GM12878 (cell line): ENCODE results near the gene PPIG. TPM values are rescaled to one million over a fixed set of nuclear protein-coding genes. Genes with fewer than 3 reads are reported as not detected.

Source experiments
- ATAC-seq: fragments of 200-7000 bp; cut with Tn5 transposase; 3 replicates; pipeline ENCODE4 v1.9.1; 2020; ENCODE audit warnings: mild to moderate bottlenecking, moderate library complexity
- BruUV-seq: library from RNA; stranded (reverse); fragments of 400-500 nt; replicated peaks from 2 replicates; lab custom pipeline; 2021; lab: Mats Ljungman, UMichigan
- CTCF ChIA-PET: fragments of 300-600 bp; sonication (Branson Sonifier 250); formaldehyde crosslinking; extraction: SDS; loops from one replicate; lab custom pipeline; 2021; ENCODE audit warnings: inconsistent platforms; lab: Yijun Ruan, JAX
- POLR2A ChIA-PET: fragments of 350-600 bp; formaldehyde crosslinking; extraction: SDS; loops from one replicate; lab custom pipeline; 2021; ENCODE audit warnings: inconsistent platforms; lab: Charles Lee
- RAD21 ChIA-PET: fragments of 300-600 bp; sonication (Branson Sonifier 250); formaldehyde crosslinking; loops from one replicate; lab custom pipeline; 2023; ENCODE audit warnings: antibody characterized with exemption; ENCODE audit not compliant: unreplicated experiment; lab: Charles Lee
- SMC1A ChIA-PET: fragments of 300-600 bp; sonication (Branson Sonifier 250); formaldehyde crosslinking; loops from one replicate; lab custom pipeline; 2023; ENCODE audit not compliant: unreplicated experiment, uncharacterized antibody; lab: Charles Lee
- DNase-seq: peaks from one replicate; pipeline ENCODE4 v3.0.0-alpha.2; 2011; ENCODE audit warnings: low read depth, low spot score
- FAIRE-seq: peaks from 3 replicates; lab custom pipeline; 2011; peaks lifted over from hg19 to GRCh38; lab: Jason Lieb, UNC
- H2AFZ ChIP-seq: 2 replicates; pipeline ENCODE4 v1.6.0; 2011; ENCODE audit warnings: low read depth, low read length, control low read depth; ENCODE audit not compliant: control insufficient read depth
- H3K27ac ChIP-seq: 2 replicates; pipeline ENCODE4 v1.5.1; 2011; ENCODE audit warnings: control low read depth; ENCODE audit not compliant: control insufficient read depth, insufficient read depth
- H3K27me3 ChIP-seq, 2 experiments: replicated peaks in 1 of 2; 2 replicates each; pipeline versions ENCODE4 v1.6.0 to v1.6.1; 2011; ENCODE audit warnings: low read length in 1 of 2; ENCODE audit not compliant: control insufficient read depth in 2 of 2, insufficient read depth in 2 of 2
- H3K36me3 ChIP-seq, 2 experiments: 2 replicates each; pipeline ENCODE4 v1.5.1; 2011; ENCODE audit warnings: low read length in 1 of 2; ENCODE audit not compliant: control insufficient read depth in 2 of 2, insufficient read depth in 2 of 2
- H3K4me1 ChIP-seq: 2 replicates; pipeline ENCODE4 v1.6.1; 2011; ENCODE audit warnings: mild to moderate bottlenecking, low read length, moderate library complexity, mixed read lengths; ENCODE audit not compliant: control insufficient read depth, insufficient read depth
- H3K4me2 ChIP-seq: 2 replicates; pipeline ENCODE4 v1.6.0; 2011; ENCODE audit warnings: control low read depth; ENCODE audit not compliant: control insufficient read depth, insufficient read depth
- H3K4me3 ChIP-seq: fragments of 200-600 bp; sonication (generic); 2 replicates; pipeline ENCODE4 v1.5.1; 2016
- H3K79me2 ChIP-seq: 2 replicates; pipeline ENCODE4 v1.6.0; 2011; ENCODE audit warnings: low read length; ENCODE audit not compliant: control insufficient read depth, insufficient read depth
- H3K9ac ChIP-seq: 2 replicates; pipeline ENCODE4 v1.8.0; 2011; ENCODE audit warnings: low read length, control low read depth, mixed read lengths; ENCODE audit not compliant: control insufficient read depth, insufficient read depth
- H3K9me3 ChIP-seq: replicated peaks from 3 replicates; pipeline ENCODE4 v1.5.1; 2011; ENCODE audit warnings: mild to moderate bottlenecking, low read length; ENCODE audit not compliant: control insufficient read depth, insufficient read depth
- H4K20me1 ChIP-seq: 2 replicates; pipeline ENCODE4 v1.6.0; 2011; ENCODE audit not compliant: control insufficient read depth, insufficient read depth
- BCLAF1 ChIP-seq: fragments of 450-650 bp; IDR thresholded peaks from 2 replicates; pipeline ENCODE4 v1.6.1; 2017; ENCODE audit warnings: antibody characterized with exemption, mild to moderate bottlenecking, moderate library complexity
- CEBPZ ChIP-seq: fragments of 150-350 bp; IDR thresholded peaks from 2 replicates; pipeline ENCODE4 v1.6.1; 2016; ENCODE audit warnings: low read depth, low read length
- DPF2 ChIP-seq: fragments of 450-650 bp; IDR thresholded peaks from 2 replicates; pipeline ENCODE4 v1.6.1; 2017; ENCODE audit warnings: mild to moderate bottlenecking
- EZH2 ChIP-seq: IDR thresholded peaks from 2 replicates; pipeline ENCODE4 v1.6.1; 2012; ENCODE audit warnings: low read depth, mild to moderate bottlenecking, control low read depth, inconsistent platforms, low read length, borderline replicate concordance; ENCODE audit not compliant: control insufficient read depth
- FOXM1 ChIP-seq: IDR thresholded peaks from 2 replicates; pipeline ENCODE4 v1.6.1; 2012; ENCODE audit warnings: low read depth, mild to moderate bottlenecking, inconsistent platforms, low read length, moderate library complexity
- NBN ChIP-seq: fragments of 450-650 bp; IDR thresholded peaks from 2 replicates; pipeline ENCODE4 v1.6.1; 2016
- PML ChIP-seq: IDR thresholded peaks from 2 replicates; pipeline ENCODE4 v1.6.1; 2012; ENCODE audit warnings: low read length, inconsistent platforms
- RB1 ChIP-seq: fragments of 450-650 bp; formaldehyde crosslinking; IDR thresholded peaks from 2 replicates; pipeline ENCODE4 v1.6.1; 2017; ENCODE audit warnings: mild to moderate bottlenecking, borderline replicate concordance
- SIX5 ChIP-seq: IDR thresholded peaks from 2 replicates; pipeline ENCODE4 v1.6.1; 2011; ENCODE audit warnings: mild to moderate bottlenecking, low read depth, low read length, moderate library complexity; ENCODE audit not compliant: severe bottlenecking
- SPI1 ChIP-seq: IDR thresholded peaks from 2 replicates; pipeline ENCODE4 v1.6.1; 2011; ENCODE audit warnings: low read depth, mild to moderate bottlenecking, low read length, moderate library complexity, borderline replicate concordance; ENCODE audit not compliant: insufficient read depth
- ZBED1 ChIP-seq: IDR thresholded peaks from 2 replicates; pipeline ENCODE4 v1.6.1; 2016; ENCODE audit warnings: borderline replicate concordance
- WGBS: methylation state at CpG from one replicate; pipeline ENCODE4 v1.1.6; 2016; ENCODE audit warnings: low lambda C conversion rate; ENCODE audit not compliant: insufficient replicate concordance, insufficient coverage; ENCODE audit errors: missing lambda C conversion rate; 5-methylcytosine and 5-hydroxymethylcytosine counted together
- in situ Hi-C: fragments of 300-500 bp; cut with MboI; formaldehyde crosslinking; loops from 9 replicates; pipeline ENCODE4 v1.14.3; 2018; ENCODE audit warnings: mixed read lengths
- intact Hi-C: fragments of 100-400 bp; cut with micrococcal nuclease; formaldehyde crosslinking; loops from one replicate; pipeline ENCODE4 v1.14.2; 2022; ENCODE audit not compliant: unreplicated experiment
- polyA plus RNA-seq, 11 experiments: library from polyadenylated mRNA; depleted of rRNA in 4 of 11; unstranded in 6 of 11; stranded (reverse) in 5 of 11; fragments of >200 nt; fragmentation: Nextera tagmentation in 4 of 11; fragmentation: Illumina TruSeq in 1 of 11; extraction: Ambion mirVana in 4 of 11; extraction: Trizol in 1 of 11; gene quantifications; 1 replicate in 1 of 11; 2 replicates in 10 of 11; pipeline versions ENCODE4 v1.2.1 to v1.2.3, GENCODE V29; 2011 to 2016; ENCODE audit warnings: inconsistent platforms in 2 of 11, missing spikeins in 2 of 11, low read depth in 1 of 11
- total RNA-seq, 4 experiments: library from RNA; depleted of rRNA in 3 of 4; stranded (reverse); fragments of >200 nt in 3 of 4; fragmentation: Illumina TruSeq in 1 of 4; extraction: Trizol in 1 of 4; gene quantifications; 2 replicates each; pipeline versions ENCODE4 v1.2.1 to v1.2.3, GENCODE V29; 2013 to 2021
- TF ChIP-seq, protein P1 (sequence below): IDR thresholded peaks from 2 replicates; pipeline ENCODE4 v1.6.1; 2011; ENCODE audit warnings: low read depth, low read length, improper control_type of control experiment, borderline replicate concordance

Gene PPIG
- total and polyA plus RNA-seq, 10 of the 15 experiments (the other 5 are each of a cell fraction or from before 2014, with no cell fraction given) = 22.3 to 147 (median 95.2) TPM

GRCh38 chr2:169667583-169667982, 83.4 kb downstream of the PPIG start:
- DNase-seq (no peak), FAIRE-seq (no peak), ATAC-seq (no peak)
- Histone ChIP-seq H3K4me3 (no peak overlapping the region), H3K79me2 (no peaks in the 10 kb centered on the region), H4K20me1 (no peaks in the 10 kb centered on the region), H3K27me3 (no peaks in the 10 kb centered on the region), H3K9me3 (no peaks in the 10 kb centered on the region), H3K4me1 (peaks cover 2% of the 10 kb centered on the region; the same call in 1 of the 2 replicates), H3K27ac (no peak overlapping the region), H3K4me2 (no peak overlapping the region), H3K9ac (no peak overlapping the region), H2AFZ (no peak overlapping the region), H3K36me3 (no peaks in the 10 kb centered on the region)
- no TSS peak for BruUV-seq
- TF ChIP-seq RB1 (no peak), FOXM1 (no peak), PML (no peak), NBN (no peak), SIX5 (no peak), ZBED1 (no peak), SPI1 (no peak), DPF2 (no peak), EZH2 (no peak), CEBPZ (no peak), BCLAF1 (no peak)
- TF ChIP-seq, protein P1, sequence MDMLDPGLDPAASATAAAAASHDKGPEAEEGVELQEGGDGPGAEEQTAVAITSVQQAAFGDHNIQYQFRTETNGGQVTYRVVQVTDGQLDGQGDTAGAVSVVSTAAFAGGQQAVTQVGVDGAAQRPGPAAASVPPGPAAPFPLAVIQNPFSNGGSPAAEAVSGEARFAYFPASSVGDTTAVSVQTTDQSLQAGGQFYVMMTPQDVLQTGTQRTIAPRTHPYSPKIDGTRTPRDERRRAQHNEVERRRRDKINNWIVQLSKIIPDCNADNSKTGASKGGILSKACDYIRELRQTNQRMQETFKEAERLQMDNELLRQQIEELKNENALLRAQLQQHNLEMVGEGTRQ = no peak
- 2% methylated on average over 2 of the region's 2 CpGs for WGBS
- ChIA-PET SMC1A (interaction anchor here (0.7 to 1.1 kb wide), 8 partner anchors 10 to 101 kb away, joined by 3 to 5 read pairs (median 3); no protein-coding TSS in a partner anchor), RAD21 (interaction anchor here (1.0 to 1.2 kb wide), 2 partner anchors 33 to 261 kb away, joined by 3 read pairs; no protein-coding TSS in a partner anchor), CTCF (interaction anchor here (0.9 to 1.5 kb wide), 8 partner anchors 9 to 261 kb away, joined by 4 to 6 read pairs (median 4); no protein-coding TSS in a partner anchor), POLR2A (interaction anchor here (0.7 kb wide), 1 partner anchor 234 kb away, joined by 5 read pairs; no protein-coding TSS in a partner anchor)
- intact Hi-C loops (no loop called here), in situ Hi-C loops (no loop called here)
